ENCODE measurements around the gene MRM2.

- no peak for TF ChIP-seq POLR2AphosphoS5 (IDR thresholded peaks at IDR 0.05; ENCODE audit: low read depth, low read length)
- TF ChIP-seq JUND (IDR thresholded peaks at IDR 0.05): no peak
- TF ChIP-seq CTCF (IDR thresholded peaks at IDR 0.05 in 2 of 3, conservative IDR thresholded peaks at IDR 0.05 in 1 of 3; ENCODE audit: borderline replicate concordance in 1 of 3, insufficient read depth in 1 of 3, low read depth in 2 of 3, low read length in 2 of 3): no peak
- TF ChIP-seq EZH2 (IDR thresholded peaks at IDR 0.05): no peak
- TF ChIP-seq SRF (IDR thresholded peaks at IDR 0.05; ENCODE audit: low read depth): no peak
- no peak for TF ChIP-seq RAD21 (IDR thresholded peaks at IDR 0.05; ENCODE audit: low read depth)
- TF ChIP-seq ATF3 (IDR thresholded peaks at IDR 0.05): no peak
- no peak for TF ChIP-seq POLR2A (IDR thresholded peaks at IDR 0.05; ENCODE audit: borderline replicate concordance, extremely low read depth, insufficient read depth, insufficient read length)
- no peak for TF ChIP-seq YY1 (IDR thresholded peaks at IDR 0.05; ENCODE audit: extremely low read depth, insufficient replicate concordance, low read depth, low read length)
- TF ChIP-seq SIN3A (IDR thresholded peaks at IDR 0.05; ENCODE audit: low read depth): no peak
Measured at GRCh38 chr7:2220954-2221353, 21.1 kb downstream of the MRM2 start.

Data from HCT116 (cell line).